ENCODE results near the gene SHROOM1.
"Not testable (repeated sequence)": the region's sequence is repeated elsewhere in the genome, so short reads cannot be mapped to it uniquely, and the experiment has no call there.

Gene SHROOM1

DNA sequence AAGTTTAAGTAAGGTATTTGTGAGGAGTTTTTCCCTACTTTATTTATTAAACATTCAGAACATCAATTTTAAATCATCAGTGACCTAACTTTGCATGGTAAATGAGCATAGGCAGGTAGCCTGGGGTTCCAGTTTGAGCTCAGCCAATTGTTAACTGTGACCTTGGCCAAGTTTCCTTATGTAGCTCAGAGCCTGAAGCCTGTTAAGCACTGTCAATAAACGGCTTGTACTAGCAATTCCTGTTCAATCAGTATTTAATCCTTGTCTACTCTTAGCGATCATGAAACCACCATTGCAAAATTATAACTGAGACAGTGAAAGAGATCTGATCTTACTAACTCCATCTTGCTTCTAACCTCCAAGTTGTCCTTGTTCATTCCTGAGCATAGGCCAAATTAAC is 22.0 kb downstream of the SHROOM1 start:
- Histone ChIP-seq H3K27me3 (peaks cover 75% of the 10 kb centered on the region), H3K4me1 (ENCODE audit: control insufficient read depth in 1 of 2, insufficient read depth in 1 of 2, low read depth in 1 of 2, low read length in 1 of 2) (peaks cover 0 to under 1% of the 10 kb centered on the region in 2 experiments), H3K9me3 (no peaks in the 10 kb centered on the region), H3K36me3 (no peaks in the 10 kb centered on the region), H3K4me3 (ENCODE audit: low read depth in 1 of 2, low read length in 1 of 2) (no peak overlapping the region), H3K27ac (no peak overlapping the region)
- TF ChIP-seq, protein P1, sequence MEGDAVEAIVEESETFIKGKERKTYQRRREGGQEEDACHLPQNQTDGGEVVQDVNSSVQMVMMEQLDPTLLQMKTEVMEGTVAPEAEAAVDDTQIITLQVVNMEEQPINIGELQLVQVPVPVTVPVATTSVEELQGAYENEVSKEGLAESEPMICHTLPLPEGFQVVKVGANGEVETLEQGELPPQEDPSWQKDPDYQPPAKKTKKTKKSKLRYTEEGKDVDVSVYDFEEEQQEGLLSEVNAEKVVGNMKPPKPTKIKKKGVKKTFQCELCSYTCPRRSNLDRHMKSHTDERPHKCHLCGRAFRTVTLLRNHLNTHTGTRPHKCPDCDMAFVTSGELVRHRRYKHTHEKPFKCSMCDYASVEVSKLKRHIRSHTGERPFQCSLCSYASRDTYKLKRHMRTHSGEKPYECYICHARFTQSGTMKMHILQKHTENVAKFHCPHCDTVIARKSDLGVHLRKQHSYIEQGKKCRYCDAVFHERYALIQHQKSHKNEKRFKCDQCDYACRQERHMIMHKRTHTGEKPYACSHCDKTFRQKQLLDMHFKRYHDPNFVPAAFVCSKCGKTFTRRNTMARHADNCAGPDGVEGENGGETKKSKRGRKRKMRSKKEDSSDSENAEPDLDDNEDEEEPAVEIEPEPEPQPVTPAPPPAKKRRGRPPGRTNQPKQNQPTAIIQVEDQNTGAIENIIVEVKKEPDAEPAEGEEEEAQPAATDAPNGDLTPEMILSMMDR (IDR thresholded peaks at IDR 0.05): no peak

DNA sequence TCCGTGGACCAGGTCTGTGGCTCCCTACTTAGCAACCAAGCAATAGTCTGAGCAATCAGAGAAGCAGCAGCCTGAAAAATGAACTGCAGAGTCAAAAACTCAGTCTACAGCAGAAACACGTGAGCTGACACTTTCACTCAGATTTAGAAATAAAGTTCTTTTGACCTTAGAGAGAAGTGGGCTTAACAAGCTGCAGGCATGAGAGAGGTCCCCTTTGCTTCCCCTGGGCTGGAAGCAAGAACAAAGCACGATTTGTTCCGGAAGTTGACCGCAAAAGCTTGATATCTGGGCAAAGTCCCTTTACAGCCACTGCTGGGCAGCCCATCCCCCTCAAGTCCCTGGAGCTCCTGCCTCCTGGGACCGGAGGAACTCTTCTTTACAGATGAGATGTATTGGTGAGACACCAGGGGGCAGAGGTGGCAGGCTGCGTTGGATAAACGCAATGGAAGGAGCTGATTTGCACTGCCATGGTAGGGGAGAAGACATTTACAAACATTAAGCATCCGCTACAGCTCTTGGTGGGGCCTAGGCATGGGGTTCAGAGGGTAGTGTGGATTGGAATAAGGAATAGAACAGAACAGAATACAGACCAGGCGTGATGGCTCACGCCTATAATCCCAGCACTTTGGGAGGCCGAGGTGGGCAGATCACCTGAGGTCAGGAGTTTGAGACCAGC is 23.1 kb downstream of the SHROOM1 start:
- TF ChIP-seq, protein P1 (IDR thresholded peaks at IDR 0.05): no peak
- Histone ChIP-seq H3K4me1 (ENCODE audit: control insufficient read depth in 1 of 2, insufficient read depth in 1 of 2, low read depth in 1 of 2, low read length in 1 of 2) (no peaks in the 10 kb centered on the region), H3K27ac (no peak overlapping the region), H3K9me3 (no peaks in the 10 kb centered on the region), H3K4me3 (ENCODE audit: low read depth in 1 of 2, low read length in 1 of 2) (no peak overlapping the region), H3K36me3 (no peaks in the 10 kb centered on the region), H3K27me3 (peaks cover 74% of the 10 kb centered on the region)

DNA sequence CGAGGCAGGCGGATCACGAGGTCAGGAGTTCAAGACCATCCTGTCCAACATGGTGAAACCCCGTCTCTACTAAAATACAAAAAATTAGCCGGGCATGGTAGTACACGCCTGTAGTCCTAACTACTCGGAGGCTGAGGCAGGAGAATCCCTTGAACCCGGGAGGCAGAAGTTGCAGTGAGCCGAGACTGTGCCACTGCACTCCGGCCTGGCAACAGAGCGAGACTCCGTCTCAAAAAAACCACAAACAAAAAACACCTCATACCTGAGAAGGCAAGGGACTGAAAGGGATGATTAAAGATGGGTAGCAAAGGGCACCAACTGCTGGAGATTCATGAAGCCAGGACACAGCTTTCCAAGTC is 23.7 kb downstream of the SHROOM1 start:
- not testable (repeated sequence) for H3K9me3 ChIP-seq; H3K27ac ChIP-seq; H3K4me3 ChIP-seq (ENCODE audit: low read depth in 1 of 2, low read length in 1 of 2)

DNA sequence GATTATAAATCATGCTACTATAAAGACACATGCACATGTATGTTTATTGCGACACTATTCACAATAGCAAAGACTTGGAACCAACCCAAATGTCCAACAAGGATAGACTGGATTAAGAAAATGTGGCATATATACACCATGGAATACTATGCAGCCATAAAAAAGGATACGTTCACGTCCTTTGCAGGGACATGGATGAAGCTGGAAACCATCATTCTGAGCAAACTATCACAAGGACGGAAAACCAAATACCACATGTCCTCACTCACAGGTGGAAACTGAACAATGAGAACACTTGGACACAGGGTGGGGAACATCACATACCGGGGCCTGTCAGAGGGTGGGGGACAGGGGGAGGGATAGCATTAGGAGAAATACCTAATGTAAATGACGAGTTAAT is 24.6 kb downstream of the SHROOM1 start:
- not testable (repeated sequence) for H3K4me1 ChIP-seq (ENCODE audit: control insufficient read depth in 1 of 2, insufficient read depth in 1 of 2, low read depth in 1 of 2, low read length in 1 of 2); H3K36me3 ChIP-seq; H3K4me3 ChIP-seq (ENCODE audit: low read depth in 1 of 2, low read length in 1 of 2); H3K9me3 ChIP-seq; H3K27ac ChIP-seq
- H3K27me3 ChIP-seq: peaks cover 74% of the 10 kb centered on the region

More for the DNA sequence above, 23.7 kb downstream of the SHROOM1 start:
- not testable (repeated sequence) for H3K36me3 ChIP-seq; H3K4me1 ChIP-seq (ENCODE audit: control insufficient read depth in 1 of 2, insufficient read depth in 1 of 2, low read depth in 1 of 2, low read length in 1 of 2)
- peaks cover 74% of the 10 kb centered on the region for H3K27me3 ChIP-seq

DNA sequence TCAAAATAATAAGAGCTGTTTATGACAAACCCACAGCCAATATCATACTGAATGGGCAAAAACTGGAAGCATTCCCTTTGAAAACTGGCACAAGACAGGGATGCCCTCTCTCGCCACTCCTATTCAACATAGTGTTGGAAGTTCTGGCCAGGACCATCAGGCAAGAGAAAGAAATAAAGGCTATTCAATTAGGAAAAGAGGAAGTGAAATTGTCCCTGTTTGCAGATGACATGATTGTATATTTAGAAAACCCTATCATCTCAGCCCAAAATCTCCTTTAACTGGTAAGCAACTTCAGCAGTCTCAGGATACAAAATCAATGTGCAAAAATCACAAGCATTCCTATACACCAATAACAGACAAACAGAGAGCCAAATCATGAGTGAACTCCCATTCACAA is 26.2 kb downstream of the SHROOM1 start:
- H3K36me3 ChIP-seq; H3K27ac ChIP-seq; H3K9me3 ChIP-seq; H3K4me3 ChIP-seq (ENCODE audit: low read depth in 1 of 2, low read length in 1 of 2); H3K4me1 ChIP-seq (ENCODE audit: control insufficient read depth in 1 of 2, insufficient read depth in 1 of 2, low read depth in 1 of 2, low read length in 1 of 2): not testable (repeated sequence)
- peaks cover 73% of the 10 kb centered on the region for H3K27me3 ChIP-seq

DNA sequence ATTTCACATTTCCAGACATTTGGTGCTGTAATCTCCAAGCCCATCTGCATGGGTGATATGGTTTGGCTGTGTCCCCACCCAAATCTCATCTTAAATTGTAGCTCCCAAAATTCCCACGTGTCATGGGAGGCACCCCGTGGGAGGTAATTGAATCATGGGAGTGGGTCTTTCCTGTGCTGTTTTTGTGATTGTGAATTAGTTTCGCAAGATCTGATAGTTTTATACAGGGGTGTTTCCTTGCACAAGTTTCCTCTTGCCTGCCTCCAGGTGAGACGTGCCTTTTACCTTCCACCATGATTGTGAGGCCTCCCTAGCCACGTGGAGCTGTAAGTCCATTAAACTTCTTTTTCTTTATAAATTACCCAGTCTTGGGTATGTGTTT is 27.8 kb downstream of the SHROOM1 start:
- peaks cover 71% of the 10 kb centered on the region for H3K27me3 ChIP-seq
- H3K4me3 ChIP-seq (ENCODE audit: low read depth in 1 of 2, low read length in 1 of 2); H3K9me3 ChIP-seq; H3K27ac ChIP-seq; H3K36me3 ChIP-seq; H3K4me1 ChIP-seq (ENCODE audit: control insufficient read depth in 1 of 2, insufficient read depth in 1 of 2, low read depth in 1 of 2, low read length in 1 of 2): not testable (repeated sequence)

DNA sequence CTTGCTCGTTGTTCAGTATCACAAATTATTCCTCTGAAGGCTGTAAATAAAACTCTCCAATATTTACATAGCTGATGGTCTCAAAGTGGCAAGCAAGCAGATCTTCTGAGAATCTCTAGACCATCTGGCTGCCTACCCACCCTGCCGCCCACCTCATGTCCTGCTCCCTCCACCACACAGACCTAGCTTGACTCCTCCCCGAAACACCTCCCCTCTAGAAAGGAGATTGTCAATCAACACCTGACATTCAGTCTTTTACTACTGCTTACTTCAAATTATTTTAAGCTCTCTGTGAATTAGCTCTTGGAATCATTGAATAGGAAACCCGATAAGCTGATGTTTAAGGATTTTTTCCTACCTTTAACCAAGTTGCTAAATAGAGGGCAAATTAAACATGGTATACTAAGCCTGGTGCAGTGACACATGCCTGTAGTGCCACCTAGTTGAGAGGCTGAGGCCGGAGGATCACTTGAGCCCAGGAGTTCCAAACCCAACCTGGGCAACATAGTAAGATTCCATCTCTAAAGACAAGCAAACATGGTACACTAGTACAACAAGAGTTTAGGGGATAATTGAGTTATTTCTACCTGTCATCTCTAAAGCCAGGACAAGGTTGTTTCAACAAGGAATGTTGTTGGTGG is 28.3 kb downstream of the SHROOM1 start:
- peaks cover 69% of the 10 kb centered on the region for H3K27me3 ChIP-seq

More for the DNA sequence above, 28.3 kb downstream of the SHROOM1 start:
- no peak overlapping the region for H3K27ac ChIP-seq
- no peaks in the 10 kb centered on the region for H3K36me3 ChIP-seq
- no peaks in the 10 kb centered on the region for H3K9me3 ChIP-seq
- TF ChIP-seq, protein P1 (IDR thresholded peaks at IDR 0.05): no peak
- H3K4me3 ChIP-seq (ENCODE audit: low read depth in 1 of 2, low read length in 1 of 2): no peak overlapping the region
- no peaks in the 10 kb centered on the region for H3K4me1 ChIP-seq (ENCODE audit: control insufficient read depth in 1 of 2, insufficient read depth in 1 of 2, low read depth in 1 of 2, low read length in 1 of 2)
